SKM-1 (cell line): ENCODE measurements around the gene H2BK1.
A peak's percentile ranks its signal among the peaks of the same experiment; 100 is the strongest.

ENCODE experiments used
- DNase-seq: peaks from one replicate; lab custom pipeline; 2025; ENCODE audit not compliant: unreplicated experiment; lab: John Stamatoyannopoulos, UW

H2BK1 gene

GRCh38 chr7:151232917-151233701 lies 22.8 kb upstream of the H2BK1 start:
- no peak for DNase-seq

GRCh38 chr7:151232091-151232916 lies 22.0 kb upstream of the H2BK1 start, which contains the start of gene CHPF2:
Gene CHPF2, plus strand, starts transcription at chr7:151232483. Its CDS starts 1,529 bp downstream, at chr7:151234012.
- DNase-seq = peak; percentile 20

- DNase-seq = no peak
Measured at GRCh38 chr7:151231080-151231479, 20.8 kb upstream of the H2BK1 start.

GRCh38 chr7:151229249-151229648 lies 19.0 kb upstream of the H2BK1 start:
- no peak for DNase-seq

GRCh38 chr7:151228024-151228866 lies 18.0 kb upstream of the H2BK1 start:
- no peak for DNase-seq

- peak; percentile 58 for DNase-seq
Measured at GRCh38 chr7:151226875-151227782, 16.8 kb upstream of the H2BK1 start, which contains the start of gene ABCF2. Gene ABCF2, minus strand, starts transcription at chr7:151227205. Its CDS starts 747 bp downstream, at chr7:151226458.

GRCh38 chr7:151226560-151226874 lies 16.2 kb upstream of the H2BK1 start:
- DNase-seq = no peak

GRCh38 chr7:151225948-151226510 lies 15.7 kb upstream of the H2BK1 start:
- DNase-seq = no peak

GRCh38 chr7:151223728-151224127 lies 13.4 kb upstream of the H2BK1 start:
- no peak for DNase-seq

- DNase-seq = no peak
Measured at GRCh38 chr7:151218170-151218569, 7.9 kb upstream of the H2BK1 start.

GRCh38 chr7:151215396-151215795 lies 5.1 kb upstream of the H2BK1 start:
- DNase-seq = no peak

GRCh38 chr7:151213826-151214225 lies 3.5 kb upstream of the H2BK1 start:
- no peak for DNase-seq

- no peak for DNase-seq
Measured at GRCh38 chr7:151212626-151213025, 2.3 kb upstream of the H2BK1 start.

GRCh38 chr7:151211155-151211772 lies 976 bp upstream of the H2BK1 start:
- no peak for DNase-seq

- DNase-seq = no peak
Measured at GRCh38 chr7:151209588-151209987, 700 bp downstream of the H2BK1 start.

GRCh38 chr7:151208253-151208862 lies 1.9 kb downstream of the H2BK1 start:
- no peak for DNase-seq

GRCh38 chr7:151207804-151208203 lies 2.5 kb downstream of the H2BK1 start:
- no peak for DNase-seq

- DNase-seq = no peak
Measured at GRCh38 chr7:151207315-151207714, 3.0 kb downstream of the H2BK1 start.

GRCh38 chr7:151206914-151207313 lies 3.4 kb downstream of the H2BK1 start:
- no peak for DNase-seq
